ENCODE data around the gene KAT8.
"Not testable (repeated sequence)": the region's sequence is repeated elsewhere in the genome, so short reads cannot be mapped to it uniquely, and the experiment has no call there.

KAT8 gene

DNA sequence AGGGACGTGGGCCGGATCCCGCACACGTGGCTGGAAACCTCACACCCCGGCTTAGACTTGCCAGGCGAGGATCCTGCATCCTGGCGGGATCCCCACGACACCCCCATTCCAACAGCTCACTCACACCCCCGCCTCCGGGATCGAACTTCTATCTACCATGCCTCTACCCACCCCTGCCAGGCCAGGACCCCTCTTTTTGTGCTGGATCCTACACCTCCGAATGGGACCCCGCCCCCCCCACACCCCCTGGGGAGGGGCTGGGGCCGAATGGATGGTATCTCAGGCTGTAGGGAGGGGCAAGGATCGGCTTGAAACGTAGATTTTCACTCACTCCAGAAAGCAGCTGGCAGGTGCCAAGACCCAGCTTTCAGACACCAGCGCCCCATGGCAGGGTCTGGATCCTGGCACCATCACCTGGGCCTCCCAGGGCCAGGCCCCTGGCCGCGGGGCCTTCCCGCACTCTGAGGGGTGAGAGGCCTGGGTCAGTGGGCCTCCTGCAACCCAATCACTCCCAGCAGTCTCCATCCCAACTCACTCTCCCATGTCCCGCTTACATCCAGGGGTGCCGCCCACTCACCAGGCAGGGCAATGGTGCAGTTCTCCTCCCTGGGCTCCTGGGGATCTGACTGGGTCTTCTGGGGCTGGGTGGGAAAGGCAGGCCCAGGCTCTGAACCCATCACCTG is 25.7 kb downstream of the KAT8 start:
- no peak for DNase-seq

GRCh38 chr16:31143694-31144148 is 26.3 kb downstream of the KAT8 start:
- DNase-seq = no peak

DNA sequence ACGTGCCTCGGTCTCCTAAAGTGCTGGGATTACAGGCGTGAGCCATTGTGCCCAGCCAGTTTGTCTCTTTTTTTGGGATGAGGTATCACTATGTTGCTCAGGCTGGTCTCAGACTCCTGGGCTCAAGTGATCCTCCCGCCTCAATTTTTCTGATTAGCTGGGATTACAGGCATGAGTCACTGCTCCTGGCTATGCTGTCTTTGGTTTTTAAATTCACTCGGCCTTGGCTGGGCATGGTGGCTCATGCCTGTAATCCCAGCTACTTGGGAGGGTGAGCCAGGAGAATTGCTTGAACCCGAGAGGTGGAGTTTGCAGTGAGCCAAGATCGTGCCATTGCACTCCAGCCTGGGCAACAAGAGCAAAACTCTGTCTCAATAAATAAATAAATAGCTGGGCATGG is 27.0 kb downstream of the KAT8 start:
- not testable (repeated sequence) for DNase-seq

GRCh38 chr16:31145398-31145990 is 28.0 kb downstream of the KAT8 start:
- DNase-seq = no peak

DNA sequence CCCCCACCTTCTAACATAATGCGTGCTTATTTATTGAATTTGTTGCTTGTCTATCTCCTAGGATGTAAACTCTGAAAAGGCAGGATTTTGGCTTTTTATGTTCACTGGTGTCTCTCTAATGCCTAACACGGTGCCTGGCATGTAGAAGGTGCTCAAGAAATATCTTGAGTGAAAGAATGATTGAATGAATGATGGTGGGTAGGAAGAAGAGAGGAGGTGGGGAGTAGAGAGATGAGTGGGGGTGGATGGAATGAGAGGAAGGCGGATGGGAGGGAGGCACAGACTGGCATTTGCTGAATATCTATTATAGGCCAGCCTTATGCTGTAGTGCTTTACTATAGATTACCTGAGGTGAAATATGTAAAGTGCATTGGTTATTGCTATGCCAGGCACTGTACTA is 30.1 kb downstream of the KAT8 start:
- no peak for DNase-seq

- no peak for DNase-seq
These were observed 30.8 kb downstream of the KAT8 start for GRCh38 chr16:31148281-31148728.

DNA sequence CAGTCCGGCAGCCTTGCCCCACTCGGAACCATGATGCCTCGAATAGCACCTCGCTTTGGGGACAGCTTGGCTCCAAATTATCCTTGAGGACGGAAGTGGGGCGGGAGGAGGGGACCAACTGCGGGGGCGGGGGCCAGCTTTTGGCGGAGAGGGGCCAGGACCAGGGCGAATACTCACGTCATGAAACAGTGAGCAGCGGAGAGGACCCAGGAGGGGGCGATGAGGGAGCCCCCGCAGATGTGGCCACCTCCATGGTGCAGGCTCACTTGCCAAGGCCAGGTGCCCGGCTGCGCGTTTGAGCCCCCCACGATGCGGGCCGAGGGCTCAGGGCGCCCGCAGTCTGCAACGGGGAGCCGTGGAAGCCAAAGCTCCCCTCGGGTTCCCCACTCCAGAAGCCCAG is 31.4 kb downstream of the KAT8 start:
- no peak for DNase-seq

- no peak for DNase-seq
These were observed 31.9 kb downstream of the KAT8 start for GRCh38 chr16:31149332-31149731.

- no peak for DNase-seq
These were observed 32.7 kb downstream of the KAT8 start, which contains the start of gene PRSS36 for GRCh38 chr16:31149894-31150890. TSS of gene PRSS36 (minus strand) at chr16:31150066. CDS start at chr16:31150035, 31 bp downstream.

GRCh38 chr16:31150976-31151375 is 33.5 kb downstream of the KAT8 start:
- DNase-seq = not testable (repeated sequence)

DNA sequence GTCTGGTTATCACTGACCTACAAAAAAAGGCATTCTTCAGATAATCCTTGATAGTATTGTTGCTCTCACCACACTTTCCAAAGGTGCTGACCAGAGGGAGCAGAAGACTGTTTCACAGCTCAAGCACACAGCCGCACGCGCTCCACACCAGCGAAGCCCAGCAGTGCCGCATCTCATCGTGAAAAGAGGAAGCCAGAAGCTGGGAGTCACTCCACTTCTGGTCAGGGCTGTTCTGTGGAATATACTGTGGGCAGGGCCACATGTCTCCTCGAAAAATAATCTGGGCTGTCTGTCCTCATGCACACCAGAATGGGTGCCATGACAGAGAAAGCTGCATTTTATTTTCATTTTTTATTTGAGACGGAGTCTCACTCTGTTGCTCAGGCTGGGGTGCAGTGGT is 39.7 kb downstream of the KAT8 start:
- peak in 1 of 56 donors; percentile 31 for DNase-seq

DNA sequence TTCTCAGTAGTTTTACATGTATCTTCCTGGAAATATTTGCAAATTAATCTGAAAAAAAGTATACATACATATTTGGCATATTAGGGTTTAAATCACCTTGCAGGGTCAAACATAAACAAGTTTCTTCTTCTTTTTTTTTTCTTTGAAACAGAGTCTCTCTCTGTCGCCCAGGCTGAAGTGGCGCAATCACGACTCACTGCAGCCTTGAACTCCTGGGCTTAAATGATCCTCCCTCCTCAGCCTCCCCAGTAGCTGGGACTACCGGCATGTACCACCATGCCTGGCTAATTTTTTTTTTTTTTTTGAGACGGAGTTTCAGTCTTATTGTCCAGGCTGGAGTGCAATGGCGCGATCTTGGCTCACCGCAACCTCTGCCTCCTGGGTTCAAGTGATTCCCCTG is 49.9 kb downstream of the KAT8 start:
- DNase-seq = no peak

DNA sequence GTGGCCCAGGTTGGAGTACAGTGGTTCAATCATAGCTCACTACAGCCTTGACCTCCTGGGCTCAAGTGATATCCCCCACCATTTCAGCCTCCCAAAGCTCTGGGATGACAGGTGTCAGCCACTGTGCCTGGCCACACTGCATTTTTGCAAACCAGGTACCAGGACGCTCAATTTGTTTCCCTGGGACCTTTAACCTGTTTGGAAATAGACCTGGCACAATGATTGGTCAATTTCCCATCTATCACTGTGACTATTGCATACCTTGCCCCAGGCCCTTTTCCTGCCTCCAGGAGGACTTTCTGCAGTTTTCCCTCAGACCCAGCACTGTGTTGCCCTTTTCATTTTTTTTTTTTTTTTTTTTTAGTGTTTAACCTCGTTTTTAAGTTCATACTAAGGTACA is 51.4 kb downstream of the KAT8 start:
- no peak for DNase-seq

DNA sequence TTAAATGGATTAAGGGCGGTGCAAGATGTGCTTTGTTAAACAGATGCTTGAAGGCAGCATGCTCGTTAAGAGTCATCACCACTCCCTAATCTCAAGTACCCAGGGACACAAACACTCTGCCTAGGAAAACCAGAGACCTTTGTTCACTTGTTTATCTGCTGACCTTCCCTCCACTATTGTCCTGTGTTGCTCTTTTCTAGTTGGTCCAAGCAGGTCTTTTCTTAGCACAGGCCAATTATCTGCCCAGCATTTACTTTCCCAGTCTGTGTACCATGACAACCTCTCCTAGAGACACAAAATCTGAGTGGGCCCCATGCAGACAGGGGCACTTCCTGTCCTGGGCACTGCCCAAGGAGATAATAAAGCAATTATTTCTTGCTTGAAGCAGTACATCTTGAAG is 52.6 kb downstream of the KAT8 start:
- not testable (repeated sequence) for DNase-seq

GRCh38 chr16:31177136-31177535 is 59.7 kb downstream of the KAT8 start:
- DNase-seq = no peak

DNA sequence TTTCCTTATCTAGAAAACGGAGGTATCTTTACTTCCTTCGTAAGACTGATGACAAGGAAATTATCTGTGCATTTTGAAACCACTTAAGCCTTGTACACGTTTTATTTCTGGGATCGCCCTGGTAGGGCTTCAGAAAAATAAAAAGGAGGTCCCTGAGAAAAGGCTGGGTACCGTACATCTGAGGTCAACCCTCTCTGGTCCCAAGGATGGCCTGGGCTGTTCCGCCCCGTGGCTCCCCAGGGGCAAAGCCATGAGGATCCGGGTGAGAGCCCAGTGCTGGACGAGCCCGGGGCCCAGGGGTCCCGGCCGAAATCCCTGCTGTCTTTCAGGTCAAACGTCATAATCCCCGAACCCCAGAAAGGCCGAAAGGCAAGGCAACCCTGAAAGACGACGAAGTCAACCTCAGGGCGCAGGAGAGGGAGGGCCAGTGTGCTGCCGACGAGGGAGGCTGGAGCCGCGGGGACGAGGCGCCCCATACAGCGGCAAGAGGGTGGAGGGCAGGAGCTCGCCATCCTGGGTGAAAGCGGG is 61.8 kb downstream of the KAT8 start:
- peak in 1 of 56 donors; percentile 36 for DNase-seq

DNA sequence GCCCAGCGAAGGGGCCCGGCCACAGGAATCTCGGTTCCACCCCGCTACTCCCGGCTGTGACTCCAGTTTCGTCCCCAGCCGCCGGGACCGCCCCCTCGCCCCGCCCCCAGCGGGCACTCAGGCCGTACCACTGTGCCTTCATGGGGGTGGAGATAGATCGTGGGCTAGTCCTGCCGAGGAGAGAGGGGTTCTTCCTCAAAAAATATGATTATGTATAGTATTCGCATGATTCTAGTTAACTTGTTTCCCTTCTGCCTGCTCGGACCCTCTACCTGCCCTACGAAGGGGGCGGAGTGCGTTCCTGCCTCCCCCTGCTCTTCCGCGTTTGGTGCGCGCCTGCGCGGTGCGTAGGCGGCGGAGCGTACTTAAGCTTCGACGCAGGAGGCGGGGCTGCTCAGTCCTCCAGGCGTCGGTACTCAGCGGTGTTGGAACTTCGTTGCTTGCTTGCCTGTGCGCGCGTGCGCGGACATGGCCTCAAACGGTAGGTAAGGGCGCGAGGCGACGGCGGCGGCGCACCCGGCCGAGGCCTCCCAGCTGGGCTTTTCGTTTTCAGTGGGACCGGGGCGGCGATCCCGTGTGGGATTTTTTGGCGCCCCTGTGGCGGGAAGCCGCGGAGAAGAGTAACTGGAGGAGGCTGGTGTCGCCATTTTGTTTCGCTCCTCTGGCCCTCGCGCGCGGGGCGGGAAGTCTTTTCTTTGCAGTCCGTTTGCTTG is 62.4 kb downstream of the KAT8 start, which contains the start of gene FUS:
Gene FUS, plus strand, starts transcription at position 393 of the 713 bp plus-strand sequence. Its CDS starts 76 bp downstream, at position 469.
- DNase-seq = peak; percentile 69 to 98 (median 89)
